Gastroesophageal sphincter (tissue), 4 donors: Measurements from ENCODE around the gene TRIM50. TPM values are rescaled to one million over a fixed set of nuclear protein-coding genes. Genes with fewer than 3 reads are reported as not detected.
"Not testable (repeated sequence)": the region's sequence is repeated elsewhere in the genome, so short reads cannot be mapped to it uniquely, and the experiment has no call there.

Source experiments
- ATAC-seq: fragments of 150-250 bp; one replicate; pipeline ENCODE4 v1.9.1; 2016; ENCODE audit warnings: mild to moderate bottlenecking, moderate library complexity
- H3K27ac ChIP-seq, 4 donors: fragments of 200-600 bp; sonication (generic) in 3 of 4; 1 replicate in 3 of 4; 2 replicates in 1 of 4; pipeline ENCODE4 v1.5.1; 2016 to 2019
- H3K27me3 ChIP-seq: fragments of 200-600 bp; sonication (generic); one replicate; pipeline ENCODE4 v1.5.1; 2019
- H3K36me3 ChIP-seq, 2 donors: fragments of 200-600 bp; sonication (generic); one replicate each; pipeline ENCODE4 v1.5.1; 2019; ENCODE audit warnings: control low read depth in 1 of 2
- H3K4me1 ChIP-seq, 3 donors: fragments of 200-600 bp; sonication (generic); 1 replicate in 2 of 3; 2 replicates in 1 of 3; pipeline ENCODE4 v1.5.1; 2016 to 2019; ENCODE audit warnings: control low read depth in 2 of 3
- H3K4me3 ChIP-seq, 2 donors: fragments of 200-600 bp; sonication (generic); one replicate each; pipeline ENCODE4 v1.5.1; 2019; ENCODE audit warnings: mild to moderate bottlenecking in 1 of 2, moderate library complexity in 1 of 2
- H3K9me3 ChIP-seq, 3 donors: fragments of 200-600 bp; sonication (generic); one replicate each; pipeline ENCODE4 v1.5.1; 2017 to 2019; ENCODE audit warnings: control low read depth in 2 of 3
- EP300 ChIP-seq: sonication (generic); formaldehyde crosslinking; IDR thresholded peaks from one replicate; pipeline ENCODE4 v1.6.1; 2017; ENCODE audit warnings: antibody characterized with exemption, mild to moderate bottlenecking
- POLR2A ChIP-seq, 2 donors: fragments of 450-650 bp; IDR thresholded peaks; one replicate each; pipeline ENCODE4 v1.6.1; 2017; ENCODE audit warnings: antibody characterized with exemption in 2 of 2, mild to moderate bottlenecking in 2 of 2, moderate library complexity in 1 of 2
- POLR2AphosphoS5 ChIP-seq: sonication (generic); formaldehyde crosslinking; IDR thresholded peaks from one replicate; pipeline ENCODE4 v1.6.1; 2017; ENCODE audit warnings: antibody characterized with exemption
- WGBS, 2 donors: methylation state at CpG; one replicate each; pipeline ENCODE4 v1.1.5; 2018; ENCODE audit warnings: low coverage in 1 of 2; 5-methylcytosine and 5-hydroxymethylcytosine counted together
- total RNA-seq, 4 donors: library from RNA; depleted of rRNA; stranded (reverse); fragments of >200 nt; gene quantifications; one replicate each; pipeline ENCODE4 v1.1.0, GENCODE V29; 2016
- TF ChIP-seq, protein P1 (sequence below), 4 experiments: fragments of 200-600 bp in 2 of 4; fragments of 450-650 bp in 2 of 4; sonication (generic) in 1 of 4; IDR thresholded peaks; one replicate each; pipeline ENCODE4 v1.5.1; 2017 to 2019; ENCODE audit warnings: antibody characterized with exemption in 4 of 4, mild to moderate bottlenecking in 2 of 4, moderate library complexity in 2 of 4

The TRIM50 gene
- total RNA-seq, 4 donors from 2014 or later: 0.27 to 0.78 (median 0.42) TPM; not detected in 1

DNA sequence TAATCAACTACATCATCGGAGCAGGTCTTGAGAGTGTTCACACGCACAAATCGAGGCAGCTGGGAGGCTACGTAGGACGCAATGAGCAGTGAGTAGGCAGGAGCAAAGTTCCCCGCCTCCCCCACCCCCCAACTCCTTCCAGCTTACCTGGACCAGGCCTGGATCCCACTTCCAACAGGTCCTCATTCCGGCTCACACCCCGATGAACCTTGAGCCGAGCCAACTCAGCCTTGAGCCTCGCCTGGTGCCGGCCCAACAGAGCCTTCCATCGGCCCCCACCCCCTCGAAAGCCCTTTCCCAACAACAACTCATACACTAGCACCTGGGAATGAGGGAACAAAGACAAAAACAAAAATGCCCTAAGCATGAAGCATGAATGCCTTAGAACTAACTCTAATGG, 20.4 kb downstream of the TRIM50 start:
- Histone ChIP-seq H3K36me3 (peaks cover 0 to 48% of the 10 kb centered on the region in 2 donors), H3K4me3 (no peak overlapping the region), H3K27ac (peak overlapping the region in 1 of 4 donors; percentile 84), H3K9me3 (no peaks in the 10 kb centered on the region), H3K27me3 (no peaks in the 10 kb centered on the region), H3K4me1 (peaks cover 0 to 20% (median 5%) of the 10 kb centered on the region in 3 donors)
- WGBS, 2 donors: 100% methylated on average over 3 of the region's 13 CpGs; no CpG with 5 or more reads in 1 of the 2 donors
- TF ChIP-seq POLR2AphosphoS5 (no peak), EP300 (no peak), POLR2A (IDR thresholded peaks at IDR 0.05) (no peak)
- TF ChIP-seq, protein P1, sequence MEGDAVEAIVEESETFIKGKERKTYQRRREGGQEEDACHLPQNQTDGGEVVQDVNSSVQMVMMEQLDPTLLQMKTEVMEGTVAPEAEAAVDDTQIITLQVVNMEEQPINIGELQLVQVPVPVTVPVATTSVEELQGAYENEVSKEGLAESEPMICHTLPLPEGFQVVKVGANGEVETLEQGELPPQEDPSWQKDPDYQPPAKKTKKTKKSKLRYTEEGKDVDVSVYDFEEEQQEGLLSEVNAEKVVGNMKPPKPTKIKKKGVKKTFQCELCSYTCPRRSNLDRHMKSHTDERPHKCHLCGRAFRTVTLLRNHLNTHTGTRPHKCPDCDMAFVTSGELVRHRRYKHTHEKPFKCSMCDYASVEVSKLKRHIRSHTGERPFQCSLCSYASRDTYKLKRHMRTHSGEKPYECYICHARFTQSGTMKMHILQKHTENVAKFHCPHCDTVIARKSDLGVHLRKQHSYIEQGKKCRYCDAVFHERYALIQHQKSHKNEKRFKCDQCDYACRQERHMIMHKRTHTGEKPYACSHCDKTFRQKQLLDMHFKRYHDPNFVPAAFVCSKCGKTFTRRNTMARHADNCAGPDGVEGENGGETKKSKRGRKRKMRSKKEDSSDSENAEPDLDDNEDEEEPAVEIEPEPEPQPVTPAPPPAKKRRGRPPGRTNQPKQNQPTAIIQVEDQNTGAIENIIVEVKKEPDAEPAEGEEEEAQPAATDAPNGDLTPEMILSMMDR (IDR thresholded peaks at IDR 0.05): no peak
- no peak for ATAC-seq

DNA sequence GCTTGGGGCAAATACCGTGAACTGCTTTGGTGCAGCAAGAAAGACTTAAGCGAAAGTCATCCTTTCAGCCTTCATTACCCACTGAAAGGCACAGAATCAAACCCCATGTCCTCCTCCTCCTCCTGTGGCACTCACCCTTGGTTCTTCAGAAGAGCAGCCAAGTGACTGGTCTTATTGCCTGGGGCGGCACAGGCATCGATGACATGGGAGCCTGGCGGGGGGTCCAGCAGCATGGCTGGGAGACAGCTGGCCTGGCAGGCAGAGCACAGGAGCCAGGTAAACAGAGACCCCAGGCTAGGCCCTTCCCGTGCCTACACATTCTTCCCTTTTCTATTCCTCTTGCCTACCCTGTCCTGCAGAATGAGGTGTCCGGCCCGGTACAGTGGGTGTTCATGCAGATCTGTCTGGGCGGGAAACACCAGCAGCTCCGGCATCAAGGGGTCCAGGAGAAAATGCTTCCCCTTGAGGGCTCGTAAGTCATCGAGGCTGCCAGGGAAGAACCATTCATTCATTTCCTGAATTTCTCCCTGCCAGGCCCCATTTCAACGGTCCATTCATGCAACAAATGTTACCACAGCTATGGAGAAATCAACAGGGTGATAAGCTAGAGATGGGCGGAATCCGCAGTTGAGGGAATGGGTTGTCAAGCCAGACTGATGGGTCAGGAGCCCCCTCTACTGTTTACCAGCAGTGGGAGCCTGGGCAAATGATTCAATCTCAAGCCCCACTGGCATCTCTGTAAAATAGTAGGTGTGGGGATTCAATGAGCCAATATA, 23.1 kb downstream of the TRIM50 start:
- not testable (repeated sequence) for H3K9me3 ChIP-seq, H3K27me3 ChIP-seq, H3K4me3 ChIP-seq, ATAC-seq, H3K27ac ChIP-seq
- WGBS, 2 donors: 80 to 95% methylated on average over 2 to 7 of the region's 15 CpGs
- Histone ChIP-seq H3K4me1 (peaks cover 0 to 20% (median 5%) of the 10 kb centered on the region in 3 donors), H3K36me3 (peaks cover 0 to 48% of the 10 kb centered on the region in 2 donors)

DNA sequence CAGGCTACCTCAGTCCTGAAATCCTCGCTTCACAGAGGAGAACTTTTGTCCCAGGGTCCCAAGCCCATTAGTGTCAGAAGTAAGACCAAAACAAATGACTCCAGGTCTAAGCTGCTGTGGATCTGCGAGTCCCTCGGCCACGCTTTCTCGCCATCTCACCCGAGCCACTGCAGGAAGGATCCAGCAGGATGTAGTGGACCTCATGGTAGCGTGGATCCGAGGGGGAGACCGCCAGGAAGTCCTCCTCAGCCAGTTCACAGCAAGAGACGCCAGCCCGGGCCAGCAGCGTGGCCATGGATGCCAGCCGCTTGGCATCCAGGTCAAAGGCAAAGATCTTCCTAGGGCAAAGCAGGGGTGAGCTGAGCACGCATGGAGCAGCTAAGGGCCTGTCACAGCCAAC, 23.8 kb downstream of the TRIM50 start:
- no peak for TF ChIP-seq EP300
- TF ChIP-seq, protein P1 (IDR thresholded peaks at IDR 0.05): no peak
- no peak for TF ChIP-seq POLR2AphosphoS5
- no peak for TF ChIP-seq POLR2A (IDR thresholded peaks at IDR 0.05)
- H3K9me3 ChIP-seq: no peaks in the 10 kb centered on the region

DNA sequence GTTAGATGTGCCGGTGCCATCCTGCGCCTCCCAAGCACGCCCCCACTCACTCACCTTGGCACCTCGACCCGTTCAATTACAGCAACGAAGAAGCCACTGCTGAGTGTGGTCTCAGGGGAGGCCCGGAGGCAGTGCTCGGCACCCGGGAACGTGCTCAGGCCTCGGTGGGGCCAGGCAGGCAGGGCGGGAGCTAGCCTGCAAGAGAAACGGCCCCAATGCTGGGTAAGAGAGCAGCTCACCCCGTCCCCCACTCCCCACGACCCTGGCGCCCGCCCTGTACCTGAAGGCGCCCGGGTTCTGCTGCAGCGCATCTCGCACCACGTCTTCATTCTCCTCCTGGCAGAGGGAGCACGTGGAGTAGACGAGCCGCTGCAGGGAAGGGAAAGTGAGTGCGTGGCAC, 24.3 kb downstream of the TRIM50 start:
- TF ChIP-seq EP300: no peak
- TF ChIP-seq POLR2AphosphoS5: no peak
- TF ChIP-seq, protein P1 (IDR thresholded peaks at IDR 0.05): no peak
- TF ChIP-seq POLR2A (IDR thresholded peaks at IDR 0.05): no peak
- H3K4me1 ChIP-seq: peaks cover 0 to 11% (median 5%) of the 10 kb centered on the region in 3 donors
- H3K27me3 ChIP-seq: no peaks in the 10 kb centered on the region
- no peak for ATAC-seq
- H3K4me3 ChIP-seq: no peak overlapping the region
- H3K9me3 ChIP-seq: no peaks in the 10 kb centered on the region
- 90 to 100% methylated on average over 1 to 2 of the region's 26 CpGs for WGBS, 2 donors
- H3K36me3 ChIP-seq: peaks cover 0 to 48% of the 10 kb centered on the region in 2 donors
- no peak overlapping the region for H3K27ac ChIP-seq

More for the DNA sequence above, 23.8 kb downstream of the TRIM50 start:
- H3K27me3 ChIP-seq: no peaks in the 10 kb centered on the region
- WGBS, 2 donors: 100% methylated on average over 1 of the region's 14 CpGs; no CpG with 5 or more reads in 1 of the 2 donors
- ATAC-seq: no peak
- H3K27ac ChIP-seq: no peak overlapping the region
- H3K4me3 ChIP-seq: no peak overlapping the region
- H3K4me1 ChIP-seq: peaks cover 0 to 15% (median 5%) of the 10 kb centered on the region in 3 donors
- peaks cover 0 to 48% of the 10 kb centered on the region in 2 donors for H3K36me3 ChIP-seq

GRCh38 chr7:73302846-73303245, 25.0 kb downstream of the TRIM50 start:
- not testable (repeated sequence) for H3K27ac ChIP-seq, H3K4me3 ChIP-seq, ATAC-seq, H3K27me3 ChIP-seq, H3K9me3 ChIP-seq, H3K4me1 ChIP-seq
- peaks cover 0 to 48% of the 10 kb centered on the region in 2 donors for H3K36me3 ChIP-seq
- WGBS, 2 donors: no CpG with 5 or more reads among the region's 10 CpGs

- not testable (repeated sequence) for H3K27me3 ChIP-seq, H3K9me3 ChIP-seq, H3K27ac ChIP-seq, H3K4me1 ChIP-seq, H3K4me3 ChIP-seq
- H3K36me3 ChIP-seq: peaks cover 0 to 35% of the 10 kb centered on the region in 2 donors
- ATAC-seq: peak; percentile 26
- no CpG with 5 or more reads among the region's 14 CpGs for WGBS, 2 donors
Measured at GRCh38 chr7:73301108-73301507, 26.8 kb downstream of the TRIM50 start.

DNA sequence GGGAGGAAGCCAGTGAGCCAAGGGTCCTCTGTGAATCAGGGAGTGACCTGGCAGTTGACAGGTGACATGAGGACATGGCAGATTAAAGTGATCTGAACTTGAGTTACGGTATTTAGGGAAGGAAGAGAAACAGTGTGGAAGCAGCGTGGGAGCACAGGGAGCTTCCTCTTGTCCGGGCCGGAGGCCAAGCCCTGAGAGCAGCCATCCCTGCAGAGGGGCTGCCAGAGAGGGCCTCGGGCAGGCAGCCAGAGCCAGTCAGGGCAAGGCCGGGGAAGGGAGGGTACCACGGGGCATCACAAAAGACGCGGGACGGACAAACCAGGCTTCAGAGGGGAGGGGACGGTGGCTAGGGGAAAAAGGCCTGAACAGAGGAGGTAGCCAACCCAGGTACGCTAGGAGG, 28.1 kb downstream of the TRIM50 start:
- ATAC-seq, H3K27ac ChIP-seq, H3K9me3 ChIP-seq, H3K27me3 ChIP-seq, H3K4me1 ChIP-seq, H3K4me3 ChIP-seq: not testable (repeated sequence)
- WGBS, 2 donors: 25% methylated on average over 4 of the region's 12 CpGs; no CpG with 5 or more reads in 1 of the 2 donors
- H3K36me3 ChIP-seq: peaks cover 0 to 23% of the 10 kb centered on the region in 2 donors

GRCh38 chr7:73297706-73298105, 30.2 kb downstream of the TRIM50 start:
- H3K27me3 ChIP-seq, H3K4me1 ChIP-seq, H3K36me3 ChIP-seq, ATAC-seq, H3K9me3 ChIP-seq, H3K4me3 ChIP-seq, H3K27ac ChIP-seq: not testable (repeated sequence)
- no CpG with 5 or more reads among the region's 27 CpGs for WGBS, 2 donors

DNA sequence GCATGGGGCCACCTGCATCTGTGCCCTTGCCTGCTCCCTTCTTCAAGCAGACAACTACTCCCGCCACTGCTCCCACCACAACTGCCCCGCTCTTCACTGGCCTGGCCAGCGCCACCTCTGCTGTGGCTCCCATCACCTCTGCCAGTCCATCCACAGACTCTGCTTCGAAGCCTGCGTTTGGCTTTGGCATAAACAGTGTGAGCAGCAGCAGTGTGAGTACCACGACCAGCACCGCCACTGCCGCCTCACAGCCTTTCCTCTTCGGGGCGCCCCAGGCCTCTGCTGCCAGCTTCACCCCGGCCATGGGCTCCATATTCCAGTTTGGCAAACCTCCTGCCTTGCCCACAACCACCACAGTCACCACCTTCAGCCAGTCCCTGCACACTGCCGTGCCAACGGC, 30.6 kb downstream of the TRIM50 start:
- H3K4me3 ChIP-seq, H3K27me3 ChIP-seq, H3K36me3 ChIP-seq, H3K4me1 ChIP-seq, ATAC-seq, H3K9me3 ChIP-seq, H3K27ac ChIP-seq: not testable (repeated sequence)
- no CpG with 5 or more reads among the region's 13 CpGs for WGBS, 2 donors

DNA sequence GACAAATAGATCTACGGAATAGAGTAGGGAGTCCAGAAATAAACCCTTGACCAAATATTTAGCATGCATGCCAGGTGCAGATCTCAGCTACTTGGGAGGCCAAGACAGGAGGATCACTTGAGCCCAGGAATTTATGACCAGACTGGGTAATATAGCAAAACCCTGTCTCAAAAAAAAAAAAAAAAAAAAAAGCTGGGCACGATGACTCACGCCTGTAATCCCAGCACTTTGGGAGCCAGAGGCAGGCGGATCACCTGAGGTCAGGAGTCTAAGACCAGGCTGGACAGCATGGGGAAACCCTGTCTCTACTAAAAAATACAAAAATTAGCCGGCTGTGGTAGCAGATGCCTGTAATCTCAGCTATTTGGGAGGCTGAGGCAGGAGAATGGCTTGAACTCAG, 50.7 kb downstream of the TRIM50 start:
- not testable (repeated sequence) for H3K36me3 ChIP-seq, H3K4me1 ChIP-seq, H3K9me3 ChIP-seq, H3K27me3 ChIP-seq, H3K4me3 ChIP-seq, H3K27ac ChIP-seq
- ATAC-seq: peak; percentile 16
- WGBS, 2 donors: 50 to 55% methylated on average over 1 to 2 of the region's 5 CpGs
